ENCODE results near the gene DSTN.

Gene DSTN

DNA sequence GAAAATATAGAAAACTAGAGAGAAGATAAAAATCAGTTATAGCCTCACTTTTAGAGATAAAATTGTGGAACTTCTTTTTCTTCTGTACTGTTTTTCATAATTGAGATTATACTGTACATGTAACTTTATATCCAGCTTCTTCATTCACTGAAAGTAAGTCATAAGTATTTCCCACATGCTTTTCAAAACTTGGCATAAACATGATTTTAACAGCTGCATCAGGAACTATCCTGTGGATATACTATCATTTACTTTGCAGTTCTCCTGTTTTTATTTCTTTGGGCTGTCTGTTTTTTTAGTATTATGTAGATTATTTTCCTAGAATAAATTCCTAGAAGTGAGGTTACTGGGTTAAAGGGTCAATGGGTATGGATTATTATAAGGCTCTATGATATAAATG lies 14.8 kb downstream of the DSTN start:
- DNase-seq: no peak

DNA sequence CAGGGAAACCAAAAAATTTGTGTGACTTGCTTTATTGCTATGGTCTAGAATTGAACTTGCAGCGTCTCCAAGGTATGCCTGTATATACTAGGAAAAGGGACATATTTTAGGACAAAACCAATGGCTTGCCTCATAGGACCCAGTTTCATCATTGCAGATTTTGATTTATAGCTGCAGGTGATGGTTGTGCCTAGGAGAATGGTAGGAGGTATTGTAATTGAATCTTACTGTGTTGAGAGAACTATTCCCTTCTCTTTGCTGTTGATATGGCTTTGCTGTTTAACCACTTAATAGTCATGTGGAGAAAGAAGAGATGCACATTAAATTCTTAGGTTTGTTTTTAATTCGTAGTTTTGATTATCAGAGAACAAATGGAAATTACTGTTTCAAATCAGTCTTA lies 16.4 kb downstream of the DSTN start:
- DNase-seq: no peak

DNA sequence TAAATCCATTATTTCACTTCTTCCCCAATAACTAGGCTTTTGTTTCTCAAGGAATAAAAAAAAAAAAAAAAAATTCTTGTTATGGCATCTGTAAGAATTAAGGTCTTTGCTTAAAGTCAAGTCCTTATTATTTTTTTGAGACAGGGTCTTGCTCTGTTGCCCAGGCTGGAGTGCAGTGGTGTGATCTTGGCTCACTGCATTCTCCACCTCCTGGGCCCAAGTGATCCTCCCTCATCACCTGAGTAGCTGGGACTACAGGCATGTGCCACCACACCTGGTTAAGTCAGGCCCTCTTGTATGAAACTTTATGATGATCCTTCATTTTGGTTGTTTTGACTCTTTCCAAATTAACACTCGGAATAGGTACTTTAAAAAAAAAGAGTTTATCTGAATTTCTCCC lies 17.3 kb downstream of the DSTN start:
- DNase-seq: no peak

- no peak for DNase-seq
Measured at GRCh38 chr20:17587824-17588223, 17.9 kb downstream of the DSTN start.

GRCh38 chr20:17589161-17589834 lies 19.4 kb downstream of the DSTN start:
- DNase-seq: no peak

- no peak for DNase-seq
Measured at GRCh38 chr20:17590245-17590644, 20.4 kb downstream of the DSTN start.

DNA sequence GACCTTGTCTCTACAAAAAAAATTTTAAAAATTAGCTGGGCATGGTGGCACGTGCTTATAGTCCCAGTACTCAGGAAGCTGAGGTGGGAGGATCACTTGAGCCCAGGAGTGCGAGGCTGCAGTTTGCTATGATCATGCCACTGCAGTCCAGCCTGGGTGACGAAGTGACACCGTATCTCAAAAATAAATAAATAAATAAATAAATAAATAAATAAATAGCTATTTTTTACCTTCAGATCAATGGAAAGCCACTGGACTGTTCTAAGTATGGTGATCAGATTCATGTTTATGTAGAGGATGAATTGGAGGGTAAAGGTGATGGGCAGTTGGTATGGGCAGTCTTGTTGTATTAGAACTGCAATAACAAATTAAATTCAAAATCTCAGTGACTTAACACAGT lies 24.0 kb downstream of the DSTN start:
- DNase-seq: no peak

- DNase-seq: no peak
Measured at GRCh38 chr20:17594443-17594842, 24.6 kb downstream of the DSTN start.

GRCh38 chr20:17595856-17596255 lies 26.0 kb downstream of the DSTN start:
- no peak for DNase-seq

GRCh38 chr20:17598013-17598550 lies 28.2 kb downstream of the DSTN start:
- DNase-seq: no peak

- DNase-seq: peak; percentile 88 to 90
Measured at GRCh38 chr20:17601957-17602356, 32.1 kb downstream of the DSTN start.

GRCh38 chr20:17602493-17602892 lies 32.6 kb downstream of the DSTN start:
- no peak for DNase-seq

DNA sequence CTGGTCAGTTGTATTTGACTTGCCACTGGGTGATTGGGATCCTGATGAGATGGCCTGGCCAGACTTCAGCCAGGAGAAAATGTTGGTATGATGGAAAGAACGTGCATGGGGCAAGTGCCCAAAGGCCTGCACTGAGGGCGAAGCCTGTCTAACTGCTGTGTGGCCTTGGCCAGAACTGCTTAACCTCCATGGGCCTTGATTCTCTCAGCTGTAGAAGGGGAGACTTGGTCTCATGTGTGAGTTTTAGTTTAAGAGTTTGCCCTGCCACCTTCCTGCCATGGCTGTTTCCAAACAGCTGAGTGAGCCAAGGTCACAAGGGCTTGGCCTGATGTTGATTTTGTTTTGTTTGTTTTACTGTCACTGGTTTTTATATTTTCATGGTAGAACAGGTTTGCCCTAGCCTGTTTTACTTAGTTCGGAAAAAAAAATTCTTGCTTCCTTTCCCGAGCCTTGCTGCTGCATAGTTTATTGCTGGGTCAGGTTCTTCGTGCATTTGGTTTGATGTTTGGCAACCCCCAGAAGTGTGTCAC lies 35.3 kb downstream of the DSTN start:
- no peak for DNase-seq

GRCh38 chr20:17606001-17606400 lies 36.1 kb downstream of the DSTN start:
- DNase-seq: no peak

DNA sequence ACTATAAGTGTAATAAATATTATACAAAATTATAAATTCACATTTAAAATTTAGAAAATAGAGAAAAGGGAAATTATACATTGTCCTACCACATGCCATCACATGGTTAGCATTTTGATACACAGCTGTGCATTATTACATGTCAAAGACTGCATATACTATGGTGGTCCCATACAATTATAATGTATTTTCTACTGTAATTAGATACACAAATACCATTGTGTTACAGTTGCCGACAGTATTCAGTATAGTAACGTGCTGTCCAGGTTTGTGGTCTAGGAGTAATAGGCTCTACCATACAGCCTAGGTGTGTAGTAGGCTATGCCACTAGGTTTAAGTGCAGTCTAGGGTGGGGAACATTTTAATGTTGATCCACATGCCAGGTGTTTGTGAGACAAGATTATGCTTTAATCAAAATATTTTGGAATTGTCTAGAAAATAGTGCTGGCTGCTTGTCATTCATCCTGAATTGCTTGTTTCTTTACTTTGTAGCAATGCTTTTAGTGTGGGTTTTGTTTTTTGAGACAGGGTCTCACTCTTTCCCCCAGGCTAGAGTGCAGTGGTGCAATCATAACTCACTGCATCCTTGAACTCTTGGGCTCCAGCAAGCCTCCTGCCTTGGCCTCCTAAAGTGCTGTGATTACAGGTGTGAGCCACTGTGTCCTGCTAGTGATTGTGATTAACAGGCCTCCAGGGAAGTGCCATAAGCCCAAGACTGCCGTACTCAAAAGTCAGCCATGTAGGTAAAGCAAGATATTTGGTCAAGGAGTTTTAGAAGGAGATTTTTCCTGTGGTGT lies 39.0 kb downstream of the DSTN start:
- no peak for DNase-seq

DNA sequence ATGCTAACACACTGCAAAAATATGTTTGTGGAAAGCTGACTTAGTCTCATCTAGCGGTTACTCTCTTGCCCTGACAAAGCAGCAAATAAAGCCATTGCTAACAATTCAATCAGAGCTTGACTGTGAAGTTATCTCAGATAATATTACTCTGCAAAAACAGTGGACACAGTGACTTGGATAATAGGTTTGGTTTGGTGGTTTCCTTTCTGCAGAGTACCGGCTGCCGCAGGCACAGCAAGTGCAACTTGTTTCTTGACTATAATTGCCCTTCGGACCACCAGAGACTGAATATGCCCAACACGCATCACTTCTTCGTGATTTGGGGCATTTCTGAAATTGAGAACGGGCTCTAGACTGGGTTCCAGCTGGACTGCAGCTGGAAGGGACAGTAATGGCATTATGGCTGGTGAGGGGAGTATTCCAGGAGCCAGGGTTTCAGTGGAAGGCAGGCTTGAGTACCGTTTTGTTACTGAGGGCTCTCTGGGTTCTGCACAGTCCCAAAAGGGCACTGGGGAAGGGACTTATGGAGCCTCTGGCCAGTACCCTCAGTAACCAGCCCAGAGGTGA lies 40.0 kb downstream of the DSTN start:
- no peak for DNase-seq

DNA sequence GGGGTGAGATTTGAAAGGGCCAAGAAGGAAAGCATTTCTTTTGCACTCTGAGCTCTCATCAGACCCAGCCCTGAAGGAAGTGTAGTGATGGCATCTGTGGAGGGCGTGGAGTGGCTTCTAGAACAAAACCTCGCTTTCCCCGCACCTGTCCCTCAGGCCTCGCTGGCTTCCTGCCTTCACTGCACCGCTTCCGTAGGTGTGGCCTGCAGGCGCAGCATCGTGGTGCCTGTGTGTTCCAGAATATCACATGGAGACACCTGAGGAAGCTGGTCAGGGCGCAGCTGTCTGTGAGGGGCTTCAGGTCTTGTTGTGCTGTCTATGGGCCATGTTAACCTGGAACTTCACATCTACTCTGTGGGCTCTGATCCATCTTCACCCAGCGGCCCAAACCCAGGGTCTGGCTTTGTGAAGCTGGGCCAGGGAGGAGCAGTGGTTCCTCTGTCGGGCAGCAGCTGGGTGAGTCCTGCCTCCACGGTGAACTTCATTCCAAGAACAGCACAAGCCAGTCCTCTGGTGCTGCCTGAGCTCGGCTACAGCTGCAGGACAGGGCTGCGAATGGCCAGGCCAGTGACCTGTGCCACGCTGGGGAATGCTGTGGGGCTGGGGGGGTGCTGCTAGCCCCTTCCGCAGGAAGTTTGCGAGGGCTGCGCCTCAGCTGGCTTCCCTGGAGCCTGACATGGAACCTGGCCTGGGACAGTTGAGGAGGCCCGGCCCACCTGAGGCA lies 40.9 kb downstream of the DSTN start:
- DNase-seq: no peak

GRCh38 chr20:17611290-17611539 lies 41.3 kb downstream of the DSTN start:
- DNase-seq: no peak

DNA sequence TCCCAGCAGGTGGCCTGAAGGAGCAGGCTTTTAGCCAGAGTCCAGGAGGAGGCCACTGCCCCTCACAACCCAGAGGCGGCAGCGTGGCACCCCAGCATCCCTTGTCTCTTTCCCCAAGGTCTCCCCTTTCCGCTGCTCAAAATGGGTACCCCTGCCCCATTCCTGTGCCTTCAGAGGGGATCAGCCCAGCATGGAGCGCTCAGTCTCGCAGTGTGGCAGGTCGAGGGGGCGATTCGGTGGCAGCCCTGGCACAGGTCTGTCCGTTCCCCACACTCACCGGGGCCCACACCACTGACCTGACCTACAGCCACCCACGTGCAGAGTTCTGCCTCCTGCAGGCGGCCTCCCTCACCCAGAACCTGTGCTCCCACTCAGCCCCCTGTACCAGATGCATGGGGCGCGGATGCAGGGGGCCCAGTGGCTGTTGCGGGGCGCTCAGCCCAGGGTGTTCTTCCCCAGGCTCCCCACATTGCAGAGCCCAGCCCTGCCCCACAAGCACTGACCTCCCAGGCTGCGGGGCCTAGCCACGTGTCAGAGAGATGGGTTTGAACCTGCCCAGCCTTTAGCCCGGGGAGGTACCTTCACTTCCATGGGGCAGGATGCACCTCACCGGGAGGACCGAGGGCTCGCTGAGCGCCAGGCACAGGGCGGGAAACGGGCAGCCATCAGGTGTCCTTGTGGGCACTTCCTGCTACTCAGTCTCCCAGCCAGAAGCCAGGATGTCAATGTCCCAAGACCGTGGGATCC lies 41.8 kb downstream of the DSTN start:
- DNase-seq: peak in 1 of 2 experiments; percentile 36

GRCh38 chr20:17612287-17612991 lies 42.6 kb downstream of the DSTN start:
- DNase-seq: no peak

GRCh38 chr20:17612992-17613327 lies 43.1 kb downstream of the DSTN start:
- no peak for DNase-seq

Measured in NCI-H526 (cell line).